ELF-1 (cell line): ENCODE results near the gene KCNE4.

Source experiments
- DNase-seq: peaks from one replicate; pipeline ENCODE4 v3.0.0-alpha.2; 2016; ENCODE audit warnings: low read depth, low spot score

The KCNE4 gene

DNA sequence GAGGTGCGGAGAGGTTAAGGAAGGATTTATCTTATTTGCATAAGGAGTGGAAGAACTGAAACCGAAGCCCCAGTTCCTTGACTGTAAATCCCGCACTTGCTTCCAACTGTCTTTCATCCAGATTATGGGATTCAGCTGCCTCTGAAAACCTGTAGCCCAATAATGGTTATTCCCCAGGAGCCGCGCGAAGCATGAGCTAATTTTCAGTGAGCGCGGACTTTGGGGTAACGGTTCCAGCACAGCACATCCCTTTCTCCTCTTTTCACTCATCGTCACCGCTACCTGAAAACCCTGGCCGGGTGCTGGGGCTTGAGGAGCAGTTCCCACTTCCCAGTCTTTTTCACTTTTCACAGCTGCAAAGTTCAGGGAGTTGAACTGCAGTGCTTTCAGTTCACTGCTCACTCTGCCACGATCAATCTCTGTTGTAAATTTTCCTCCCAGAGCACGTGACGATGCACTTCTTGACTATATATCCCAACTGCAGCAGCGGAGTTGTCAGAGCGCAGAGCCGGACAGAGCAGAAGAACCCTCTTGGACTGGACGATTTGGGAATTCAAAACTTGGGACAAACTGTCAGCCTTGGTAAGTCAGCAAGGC is at the start of gene KCNE4:
KCNE4 (plus strand) TSS at position 498 of the 597 bp plus-strand sequence. CDS start 641 bp downstream, outside the sequence.
- peak; percentile 30 for DNase-seq

DNA sequence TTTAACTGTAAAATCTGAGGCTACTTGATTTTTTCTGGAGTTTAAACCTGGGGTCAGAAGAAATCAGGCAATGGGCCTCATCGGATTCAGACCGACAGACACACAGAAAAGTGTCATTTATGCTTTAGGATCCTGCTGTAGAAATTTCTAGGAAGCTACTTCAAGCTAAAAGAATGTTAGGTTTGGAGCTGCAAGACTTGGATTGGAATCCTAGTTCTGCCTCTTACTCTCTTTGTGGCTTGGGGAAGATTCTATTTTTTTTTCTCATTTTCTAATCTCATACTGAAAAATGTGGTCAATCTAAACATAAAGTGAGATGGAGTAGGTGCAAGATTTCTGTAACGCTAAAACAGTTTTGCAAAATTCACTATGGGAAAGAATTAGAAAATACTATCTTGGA is 48.8 kb upstream of the KCNE4 start:
- DNase-seq: no peak

- DNase-seq: no peak
These were observed 46.5 kb upstream of the KCNE4 start for GRCh38 chr2:223005496-223005895.

- no peak for DNase-seq
These were observed 44.5 kb upstream of the KCNE4 start for GRCh38 chr2:223007531-223007930.

DNA sequence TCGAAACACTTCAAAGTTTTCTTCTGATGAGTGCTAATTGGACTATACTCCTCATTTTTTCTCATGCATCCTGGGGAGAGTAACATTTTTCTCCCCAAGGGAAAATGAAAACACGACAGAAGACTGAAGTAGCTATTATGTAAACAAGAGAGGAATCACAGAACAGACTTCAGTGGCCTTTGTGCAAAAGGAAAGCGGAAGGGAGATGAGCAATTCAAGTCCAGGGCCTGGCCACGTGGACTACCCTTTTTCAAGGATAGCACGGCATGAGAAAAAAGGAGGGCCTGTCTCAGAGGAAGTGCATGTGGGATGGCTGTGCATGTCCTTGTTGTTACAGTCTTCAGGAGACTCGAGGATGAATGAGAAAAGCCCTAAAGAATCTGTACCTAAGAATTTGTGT is 43.8 kb upstream of the KCNE4 start:
- DNase-seq: no peak

DNA sequence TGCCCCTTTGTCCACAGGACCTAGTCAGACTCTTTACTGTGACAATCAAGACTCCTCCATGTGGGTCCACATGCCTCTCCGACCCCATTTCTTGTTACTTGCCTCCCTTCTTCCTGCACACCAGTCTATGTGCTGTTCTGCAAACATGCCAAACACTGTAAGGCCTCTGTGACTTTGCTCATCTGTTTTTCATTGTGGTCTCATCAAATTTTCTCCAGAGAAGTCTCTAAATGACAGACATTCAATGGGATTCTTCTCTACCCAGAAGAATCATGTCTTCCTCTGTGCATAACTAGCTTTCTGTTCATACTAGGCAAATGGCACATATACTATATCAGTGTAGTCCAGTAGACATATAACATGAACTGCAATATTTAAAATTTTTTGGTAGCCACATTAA is 43.0 kb upstream of the KCNE4 start:
- DNase-seq: no peak

DNA sequence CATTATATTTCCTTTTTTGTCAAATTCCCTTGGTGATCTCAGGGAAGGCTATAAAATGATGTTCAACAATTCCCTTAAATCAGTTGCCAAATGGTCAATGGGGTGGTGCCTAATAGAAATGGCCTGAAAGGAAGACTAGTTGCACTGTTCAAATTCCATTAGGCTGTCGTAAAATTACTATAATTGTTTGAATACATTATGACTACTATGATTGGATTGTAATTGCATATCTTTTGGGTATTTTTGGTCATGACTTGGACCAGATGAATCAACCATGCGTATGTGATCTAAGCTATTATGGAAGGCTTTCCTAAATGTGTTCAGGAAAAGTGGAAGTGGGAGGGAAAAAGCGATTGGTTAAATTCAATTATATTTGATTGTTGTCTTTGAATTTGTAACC is 41.3 kb upstream of the KCNE4 start:
- DNase-seq: no peak

GRCh38 chr2:223012291-223012690 is 39.7 kb upstream of the KCNE4 start:
- DNase-seq: no peak

DNA sequence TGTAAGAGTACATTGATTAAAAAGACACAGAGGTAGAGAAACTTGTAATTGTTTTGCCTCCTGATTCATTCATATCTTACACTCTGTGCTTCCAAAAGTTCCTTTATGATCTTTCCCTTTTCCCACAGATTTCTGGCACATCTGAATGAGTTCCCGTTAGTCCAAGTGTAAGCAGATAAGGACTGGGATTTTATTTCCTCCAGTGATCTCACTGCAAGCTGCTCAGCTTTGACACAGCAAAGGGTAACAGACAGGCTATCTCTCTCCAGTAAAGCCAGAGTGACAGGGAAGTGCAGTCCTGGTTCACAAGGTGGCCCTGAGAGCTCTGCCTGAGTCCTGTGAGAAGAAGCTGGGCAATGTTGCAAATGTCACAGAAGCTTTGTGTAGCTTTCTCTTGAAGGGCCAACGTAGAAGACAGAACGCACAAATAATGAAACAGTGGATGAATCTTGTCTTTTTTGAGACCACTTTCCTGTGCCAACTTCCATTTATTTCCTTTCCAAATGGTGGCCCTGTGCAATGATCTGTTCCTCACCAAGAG is 32.5 kb upstream of the KCNE4 start:
- no peak for DNase-seq

GRCh38 chr2:223019987-223020717 is 31.8 kb upstream of the KCNE4 start:
- DNase-seq: no peak

DNA sequence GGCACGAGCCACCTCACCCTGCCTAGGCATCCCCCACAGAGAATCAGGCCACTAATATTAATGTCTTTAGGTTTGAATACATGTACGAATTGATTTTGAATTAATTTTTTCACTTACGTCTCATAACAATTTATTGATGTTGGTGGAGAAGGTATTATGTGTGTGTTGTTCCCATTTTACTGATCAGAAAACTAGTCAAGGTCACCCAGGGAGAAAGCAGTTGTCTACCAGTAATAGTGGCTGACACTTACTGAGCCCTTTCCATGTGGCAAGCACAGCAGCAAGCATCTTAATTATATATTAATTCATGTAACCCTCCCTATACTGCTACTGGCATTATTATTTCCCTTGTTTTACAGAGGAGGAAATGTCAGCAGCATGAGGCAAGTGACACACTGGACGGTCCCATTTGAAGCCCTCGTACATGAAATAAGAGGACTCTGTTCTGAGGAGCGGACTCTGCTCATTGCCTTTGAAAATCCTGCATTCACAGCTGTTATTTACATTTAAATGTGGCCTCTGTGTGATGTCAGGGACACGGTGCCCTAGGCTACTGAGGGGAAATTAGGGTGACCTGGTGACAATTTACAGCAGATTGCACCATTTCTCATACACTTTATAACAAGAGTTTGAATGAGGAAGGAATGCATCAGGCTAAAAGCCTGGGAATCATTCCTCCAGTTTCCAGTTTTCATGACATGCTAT is 30.9 kb upstream of the KCNE4 start:
- peak; percentile 49 for DNase-seq

DNA sequence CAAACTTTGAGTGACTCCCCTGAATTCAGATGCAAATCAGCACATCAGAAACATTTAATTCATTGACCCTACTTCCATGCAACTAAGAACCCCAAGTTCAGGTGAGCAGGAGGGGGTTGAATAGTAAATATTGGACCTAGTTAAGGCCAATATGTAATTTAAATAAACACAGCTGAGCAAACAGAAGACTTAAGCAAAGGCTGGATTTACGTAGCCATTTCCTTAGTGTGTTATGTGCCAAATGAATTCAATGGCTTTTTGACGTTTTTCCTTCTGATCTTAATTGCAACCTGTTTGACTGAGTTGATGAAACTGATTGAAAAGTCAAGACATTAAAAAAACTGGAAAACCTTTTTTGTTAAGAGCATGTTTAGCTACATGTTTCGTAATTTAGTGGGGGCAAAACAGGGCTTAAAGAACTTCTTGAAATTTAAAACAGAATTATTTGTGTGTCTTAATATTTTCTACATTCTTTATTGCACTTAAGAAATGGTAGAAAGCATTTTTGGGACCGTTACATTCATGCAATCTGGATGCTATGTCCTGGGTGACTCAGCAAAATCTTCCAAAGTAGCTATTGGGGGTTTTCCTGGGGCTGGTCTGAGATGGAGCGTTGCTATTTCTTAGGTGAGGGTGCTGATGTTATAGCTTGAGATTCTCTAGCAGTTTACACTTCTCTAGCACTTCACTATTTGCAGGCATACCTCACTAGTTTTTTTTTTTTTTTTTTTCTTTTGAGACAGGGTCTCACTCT is 25.5 kb upstream of the KCNE4 start:
- no peak for DNase-seq

DNA sequence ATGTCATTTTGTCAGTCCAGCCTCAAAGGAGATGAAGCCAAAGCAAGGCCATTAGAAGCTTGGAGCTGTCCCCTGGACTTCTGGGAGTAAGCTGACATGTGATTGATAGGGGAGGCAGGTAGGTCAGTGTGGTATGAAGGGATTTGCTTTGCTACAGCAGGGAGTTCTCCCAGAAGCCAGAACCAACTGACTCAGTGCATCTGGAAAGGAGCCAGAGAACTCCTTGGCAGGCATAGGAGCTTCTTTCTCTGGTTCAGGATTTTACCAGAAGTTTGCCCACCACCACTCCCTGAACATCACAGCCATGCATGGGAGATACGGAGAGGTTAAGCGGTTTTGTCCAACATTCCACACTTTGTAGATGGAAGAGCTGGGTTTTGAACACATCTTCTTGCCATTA is 24.5 kb upstream of the KCNE4 start:
- DNase-seq: no peak

DNA sequence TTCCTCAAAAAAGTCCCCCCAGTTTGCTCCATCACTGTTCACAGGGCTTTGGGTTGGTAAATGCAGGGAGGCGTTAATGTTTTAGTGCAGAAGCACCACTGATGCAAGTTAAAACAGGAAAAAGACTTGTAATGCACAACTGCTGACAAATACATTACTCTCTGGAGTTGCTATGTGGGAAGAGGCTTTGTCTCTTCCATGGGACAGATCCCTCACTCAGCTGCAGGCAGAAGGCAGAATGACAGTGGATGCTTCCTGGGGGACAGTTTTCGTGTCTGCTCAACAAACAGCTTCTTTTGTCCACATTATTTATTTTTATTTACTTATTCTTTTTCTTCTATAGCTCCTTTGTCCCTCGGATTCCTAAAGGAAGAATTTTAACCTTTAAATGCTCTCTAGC is 22.7 kb upstream of the KCNE4 start:
- no peak for DNase-seq

GRCh38 chr2:223032187-223033142 is 19.5 kb upstream of the KCNE4 start:
- DNase-seq: no peak

DNA sequence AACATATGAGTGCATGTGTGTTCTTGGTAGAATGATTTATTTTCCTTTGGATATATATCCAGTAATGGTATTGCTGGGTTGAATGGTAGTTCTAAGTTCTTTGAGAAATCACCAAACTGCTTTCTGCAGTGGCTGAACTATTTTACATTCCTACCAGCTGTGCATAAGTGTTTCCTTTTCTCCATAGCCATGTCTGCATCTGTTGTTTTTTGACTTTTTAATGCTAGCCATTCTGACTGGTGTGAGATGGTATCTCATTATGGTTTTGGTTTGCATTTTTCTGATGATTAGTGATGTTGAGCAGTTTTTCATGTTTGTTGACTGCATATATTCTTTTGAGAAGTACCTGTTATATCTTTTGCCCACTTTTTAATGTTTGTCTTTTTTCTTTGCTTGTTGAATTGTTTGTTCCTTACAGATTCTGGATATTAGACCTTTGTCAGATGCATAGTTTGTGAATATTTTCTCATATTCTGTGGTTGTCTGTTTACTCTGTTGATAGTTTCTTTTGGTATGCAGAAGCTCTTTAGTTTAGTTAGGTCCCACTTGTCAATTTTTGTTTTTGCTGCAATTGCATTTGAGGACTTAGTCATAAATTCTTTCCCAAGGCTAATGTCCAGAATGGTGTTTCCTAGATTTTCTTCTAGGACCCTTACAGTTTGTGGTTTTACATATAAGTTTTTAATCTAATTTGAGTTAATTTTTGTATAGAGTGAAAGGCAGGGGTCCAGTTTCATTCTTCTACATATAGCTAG is 17.6 kb upstream of the KCNE4 start:
- no peak for DNase-seq

DNA sequence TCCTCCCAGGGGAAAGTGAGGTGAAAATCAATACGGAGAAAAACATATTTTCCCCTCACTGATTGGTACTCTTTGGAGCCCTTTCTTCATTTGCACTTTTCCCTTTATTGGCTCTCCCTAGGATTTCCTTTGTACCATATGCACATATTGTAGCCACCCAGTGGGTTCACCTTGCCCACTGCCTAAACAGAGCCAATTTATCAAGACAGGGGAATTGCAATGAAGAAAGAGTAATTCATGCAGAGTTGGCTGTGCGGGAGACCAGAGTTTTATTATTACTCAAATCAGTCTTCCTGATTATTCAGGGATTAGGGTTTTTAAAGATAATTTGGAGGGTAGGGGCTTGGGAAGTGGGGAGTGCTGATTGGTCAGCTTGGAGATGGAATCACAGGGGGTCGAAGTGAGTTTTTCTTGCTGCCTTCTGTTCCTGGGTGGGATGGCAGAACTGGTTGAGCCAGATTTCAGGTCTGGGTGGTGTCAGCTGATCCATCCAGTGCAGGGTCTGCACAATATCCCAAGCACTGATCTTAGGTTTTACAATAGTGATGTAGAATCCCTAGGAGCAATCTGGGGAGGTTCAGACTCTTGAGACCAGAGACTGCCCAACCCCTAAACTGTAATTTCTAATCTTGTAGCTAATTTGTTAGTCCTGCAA is 15.1 kb upstream of the KCNE4 start:
- peak; percentile 59 for DNase-seq

DNA sequence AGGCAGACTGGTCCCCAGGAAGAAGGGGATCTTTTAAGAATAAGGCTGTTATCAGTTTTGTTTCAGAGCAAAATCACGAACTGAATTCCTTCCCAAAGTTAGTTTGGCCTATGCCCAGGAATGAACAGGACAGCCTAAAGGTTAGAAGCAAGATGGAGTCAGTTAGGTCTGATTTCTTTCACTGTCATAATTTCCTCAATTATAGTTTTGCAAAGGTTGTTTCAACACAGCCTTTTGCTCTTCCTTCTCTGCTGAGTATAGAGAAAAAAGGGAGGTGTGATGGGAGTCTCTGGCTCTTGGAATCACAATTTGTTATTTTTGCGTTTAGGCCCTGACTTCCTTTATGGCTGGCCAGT is 14.6 kb upstream of the KCNE4 start:
- DNase-seq: no peak

GRCh38 chr2:223039618-223040017 is 12.4 kb upstream of the KCNE4 start:
- no peak for DNase-seq

- no peak for DNase-seq
These were observed 11.5 kb upstream of the KCNE4 start for GRCh38 chr2:223040527-223040926.
